NCI-H2227 (cell line): Measurements from ENCODE around the gene INSYN1.
"Not testable (repeated sequence)": the region's sequence is repeated elsewhere in the genome, so short reads cannot be mapped to it uniquely, and the experiment has no call there.

ENCODE experiments used
- DNase-seq: peaks from one replicate; lab custom pipeline; 2025; ENCODE audit not compliant: unreplicated experiment; lab: John Stamatoyannopoulos, UW

The INSYN1 gene, protein sequence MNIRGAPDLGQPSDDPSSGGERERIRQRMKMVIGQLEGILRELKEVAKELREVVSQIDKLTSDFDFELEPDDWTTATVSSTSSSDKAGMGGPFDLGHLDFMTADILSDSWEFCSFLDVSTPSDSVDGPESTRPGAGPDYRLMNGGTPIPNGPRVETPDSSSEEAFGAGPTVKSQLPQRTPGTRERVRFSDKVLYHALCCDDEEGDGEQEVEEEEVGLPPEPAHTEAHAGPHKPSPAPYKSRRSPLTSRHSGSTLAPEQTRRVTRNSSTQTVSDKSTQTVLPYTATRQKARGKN

GRCh38 chr15:73753250-73754130 lies at the start of gene INSYN1:
Gene INSYN1 (minus strand): TSS chr15:73753351. CDS start chr15:73751130, 2,221 bp downstream.
- peak; percentile 24 for DNase-seq

DNA sequence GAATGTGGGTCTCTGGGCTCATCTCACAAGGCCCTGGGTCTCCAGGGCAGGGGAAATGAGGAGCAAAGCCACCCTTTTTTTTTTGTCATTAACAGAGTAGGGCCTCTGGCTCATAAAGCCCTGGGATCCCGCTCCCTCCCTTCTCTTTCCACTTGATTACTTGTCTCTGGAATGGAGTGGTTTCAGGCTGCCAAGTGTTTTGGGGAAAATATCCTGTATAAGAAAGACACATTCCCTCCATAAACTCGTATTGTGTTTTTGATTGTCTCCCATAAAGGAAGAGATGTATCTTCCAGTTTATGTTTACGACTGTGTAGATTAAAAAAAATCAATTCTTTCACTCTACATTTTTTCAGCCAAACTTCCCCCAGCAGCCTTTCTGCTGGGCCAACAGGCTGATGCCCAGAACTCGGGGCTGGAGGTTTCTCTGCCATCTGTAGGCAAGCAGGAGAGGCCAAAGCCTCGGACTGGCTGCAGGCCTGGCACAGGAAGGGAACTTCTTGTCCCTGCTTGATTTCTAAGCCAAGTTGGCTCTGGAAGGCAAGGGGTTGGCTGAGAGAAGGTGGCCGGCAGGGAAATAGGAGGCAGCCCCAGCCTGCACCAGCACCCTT lies 49.4 kb upstream of the INSYN1 start:
- no peak for DNase-seq

- no peak for DNase-seq
These were observed 47.7 kb upstream of the INSYN1 start for GRCh38 chr15:73800662-73801345.

- DNase-seq: no peak
These were observed 46.3 kb upstream of the INSYN1 start for GRCh38 chr15:73799466-73799865.

GRCh38 chr15:73797366-73798158 lies 44.4 kb upstream of the INSYN1 start:
- DNase-seq: no peak

DNA sequence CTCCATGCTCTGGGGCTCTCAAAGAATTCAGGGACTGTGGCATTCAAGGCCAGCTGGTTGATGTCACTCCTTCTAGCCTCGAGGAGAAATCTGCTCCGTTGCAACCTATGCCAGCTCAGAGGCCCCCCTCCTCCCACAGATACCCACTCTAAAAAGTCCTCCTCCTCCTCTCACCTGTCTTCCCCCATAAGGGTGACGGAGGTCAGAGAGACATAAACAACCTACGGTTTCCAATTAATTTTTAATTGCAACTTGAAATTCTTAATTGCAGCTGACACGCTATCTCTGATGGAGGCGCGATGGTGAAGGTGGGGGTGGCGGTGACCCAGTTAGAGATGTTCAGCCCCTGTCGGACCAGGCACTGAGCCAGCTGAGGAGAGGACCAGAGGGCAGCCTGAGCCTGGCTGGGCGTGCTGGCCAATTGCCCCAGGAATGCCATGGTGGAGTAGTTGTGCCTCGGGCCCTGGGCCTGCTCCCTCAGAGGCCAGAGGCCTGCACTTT lies 43.2 kb upstream of the INSYN1 start:
- no peak for DNase-seq

GRCh38 chr15:73794443-73795133 lies 41.4 kb upstream of the INSYN1 start:
- peak; percentile 36 for DNase-seq

- not testable (repeated sequence) for DNase-seq
These were observed 39.9 kb upstream of the INSYN1 start for GRCh38 chr15:73792899-73793541.

- no peak for DNase-seq
These were observed 39.3 kb upstream of the INSYN1 start for GRCh38 chr15:73792415-73792814.

DNA sequence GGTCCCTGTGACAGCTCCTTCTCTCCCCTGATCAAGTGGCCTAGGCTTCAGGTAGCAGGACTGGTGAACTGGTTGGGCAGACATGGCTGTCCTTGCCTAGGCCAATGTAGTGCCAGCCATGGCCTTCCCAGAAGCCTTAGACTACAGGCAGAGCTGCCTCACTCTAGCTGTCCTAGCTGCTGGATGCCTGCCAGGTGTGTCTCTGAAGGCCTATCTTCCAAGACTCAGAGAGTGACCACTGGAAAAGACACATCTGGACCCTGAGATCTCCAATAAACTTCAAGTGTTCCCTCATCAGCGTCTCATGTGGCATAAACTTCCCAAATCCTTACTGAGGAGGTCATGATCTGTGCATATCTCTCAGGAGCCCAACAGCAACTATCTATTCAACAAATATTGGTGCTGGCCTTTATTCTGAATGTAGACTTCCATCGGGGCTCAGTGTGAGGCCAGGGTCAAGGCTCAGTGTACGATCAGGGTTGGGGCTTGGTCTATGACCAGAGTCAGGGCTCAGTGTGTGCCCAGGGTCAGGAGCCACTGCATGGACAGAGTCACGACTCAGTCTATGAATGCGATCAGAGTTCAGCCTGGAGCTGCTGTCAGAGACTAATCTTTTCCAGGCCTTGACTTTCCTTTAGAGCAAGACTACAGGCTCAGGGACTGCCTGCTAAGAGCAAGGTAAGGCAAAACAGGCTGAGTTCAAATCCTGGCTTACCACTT lies 36.5 kb upstream of the INSYN1 start:
- DNase-seq: no peak

GRCh38 chr15:73787621-73788020 lies 34.5 kb upstream of the INSYN1 start:
- DNase-seq: no peak

GRCh38 chr15:73786538-73786937 lies 33.4 kb upstream of the INSYN1 start:
- no peak for DNase-seq

DNA sequence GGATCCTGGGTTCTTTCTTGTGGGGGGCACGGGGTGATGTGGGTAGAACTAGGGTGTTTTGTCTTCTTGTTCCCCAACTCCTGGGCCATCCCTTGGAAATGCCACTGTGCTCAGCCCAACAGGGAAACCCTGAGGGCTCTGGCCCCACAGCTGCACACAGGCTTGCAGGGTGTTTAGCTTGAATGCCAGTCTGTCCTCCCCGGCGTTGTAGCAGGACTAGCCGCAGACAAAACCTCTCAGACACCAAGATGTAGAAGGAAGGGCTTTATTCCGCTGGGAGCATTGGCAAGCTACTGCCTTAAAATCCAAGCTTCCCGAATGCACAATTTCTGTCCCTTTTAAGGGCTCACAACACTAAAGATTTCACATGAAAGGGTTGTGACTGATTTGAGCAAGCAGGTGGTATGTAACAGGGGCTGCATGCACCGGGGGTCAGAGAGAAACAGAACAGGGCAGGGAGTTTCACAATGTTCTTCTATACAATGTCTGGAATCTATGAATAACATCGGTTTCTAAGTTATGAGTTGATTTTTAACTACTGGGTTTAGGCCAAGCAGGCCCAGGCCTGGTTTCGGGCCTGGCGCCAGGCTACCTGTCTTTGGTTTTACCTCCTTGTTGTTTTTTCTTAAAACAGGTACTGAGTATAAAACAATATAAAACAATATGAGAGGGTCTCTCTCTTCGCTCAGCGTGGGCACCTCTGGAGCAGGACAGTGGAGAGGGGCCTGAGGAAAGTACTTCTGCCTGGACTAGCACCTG lies 32.3 kb upstream of the INSYN1 start:
- DNase-seq: not testable (repeated sequence)

GRCh38 chr15:73784291-73784690 lies 31.1 kb upstream of the INSYN1 start:
- no peak for DNase-seq

DNA sequence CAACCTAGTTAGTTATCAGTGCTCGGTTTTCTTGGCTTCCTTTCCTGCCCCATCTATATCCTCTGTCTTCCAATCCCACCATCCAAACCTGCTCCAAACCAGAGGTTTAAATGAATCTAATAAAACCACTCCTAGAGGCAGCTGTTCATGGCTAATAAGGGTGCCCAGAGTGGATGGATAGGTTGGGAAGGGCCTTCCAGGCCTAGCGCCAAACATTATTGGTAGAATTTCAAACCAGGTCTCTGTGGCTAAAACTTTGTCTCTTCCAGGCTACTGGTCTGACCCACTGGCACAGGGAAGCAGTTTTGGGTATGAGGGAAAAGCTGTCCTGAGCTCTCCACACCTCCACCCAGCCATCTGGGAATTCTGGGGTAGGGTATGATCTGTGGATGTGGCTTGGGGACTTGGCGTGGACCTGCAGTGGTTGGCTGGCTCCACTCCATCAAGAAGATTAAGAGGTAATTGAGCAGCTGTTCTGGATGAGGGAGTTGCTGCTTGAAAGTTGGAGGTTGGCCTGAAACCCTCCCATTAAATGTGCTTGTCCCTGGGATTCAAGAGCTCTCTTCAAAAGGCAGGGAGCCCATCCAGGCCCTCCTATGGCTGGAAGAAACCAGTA lies 29.3 kb upstream of the INSYN1 start:
- no peak for DNase-seq

DNA sequence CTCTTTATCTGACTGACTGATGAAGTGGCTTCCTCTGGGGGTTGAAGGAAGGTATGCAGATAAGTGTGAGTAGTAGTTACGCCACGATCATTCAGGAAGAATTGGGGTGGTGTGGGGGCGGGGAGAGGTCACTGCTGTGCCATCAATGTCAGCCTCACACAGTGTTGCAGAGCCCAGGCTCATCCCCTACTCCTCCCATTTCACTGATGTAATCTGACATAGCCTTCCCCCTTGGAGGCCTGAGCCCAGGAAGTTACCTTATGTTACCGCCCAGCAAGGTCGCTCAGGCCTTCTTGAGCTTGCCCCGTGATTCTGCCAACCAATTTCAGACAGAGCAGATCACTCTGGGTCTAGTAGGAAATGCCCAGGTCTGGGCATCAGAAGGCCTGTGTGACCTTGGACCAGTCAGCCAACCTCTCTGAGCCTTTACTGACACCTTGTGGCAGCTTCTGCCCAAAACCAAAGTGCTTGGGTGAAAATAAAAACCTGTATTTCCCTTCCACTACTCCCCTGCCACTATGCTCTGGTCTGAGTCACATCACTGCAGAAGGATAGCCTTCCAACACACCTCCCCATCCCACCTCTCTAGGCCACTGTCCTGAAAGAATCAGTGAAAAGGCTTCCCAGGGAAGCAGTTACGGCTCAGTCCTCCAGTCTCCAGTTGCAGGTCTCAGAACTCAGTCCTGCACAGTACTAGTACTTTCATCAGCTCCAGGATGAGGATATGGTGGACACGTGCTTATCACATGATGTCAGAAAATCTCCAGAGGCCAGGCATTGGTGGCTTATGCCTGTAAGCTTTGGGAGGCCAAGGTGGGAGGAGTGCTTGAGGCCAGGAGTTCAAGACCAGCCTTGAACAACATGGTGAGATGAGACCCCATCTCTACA lies 28.1 kb upstream of the INSYN1 start:
- DNase-seq: no peak
